H1 (cell line): Measurements from ENCODE around the gene WDR91. TPM values are rescaled to one million over a fixed set of nuclear protein-coding genes. Genes with fewer than 3 reads are reported as not detected.

Experiments
- ASH2L ChIP-seq: fragments of 200-600, 300-600 bp; sonication (generic); IDR thresholded peaks from one replicate; pipeline ENCODE4 v1.7.1; 2017; ENCODE audit warnings: low read length
- ATF2 ChIP-seq: IDR thresholded peaks from 2 replicates; pipeline ENCODE4 v1.6.1; 2012; ENCODE audit warnings: low read length, inconsistent platforms
- CHD1 ChIP-seq: IDR thresholded peaks from 2 replicates; pipeline ENCODE4 v1.6.1; 2012; ENCODE audit warnings: low read depth, low read length, improper control_type of control experiment
- CHD7 ChIP-seq: fragments of 300-600 bp; sonication (generic); IDR thresholded peaks from 2 replicates; pipeline ENCODE4 v1.7.1; 2012; ENCODE audit warnings: low read length, moderate library complexity, mild to moderate bottlenecking, inconsistent platforms; ENCODE audit not compliant: insufficient replicate concordance
- EZH2 ChIP-seq: fragments of 200-600 bp; sonication (generic); IDR thresholded peaks from 2 replicates; pipeline ENCODE4 v1.7.1; 2012; ENCODE audit warnings: low read depth, mild to moderate bottlenecking, moderate library complexity, low read length, inconsistent platforms; ENCODE audit not compliant: severe bottlenecking
- JUN ChIP-seq: IDR thresholded peaks from 2 replicates; pipeline ENCODE4 v1.6.1; 2011; ENCODE audit warnings: low read depth, mild to moderate bottlenecking, improper control_type of control experiment, low read length
- JUND ChIP-seq: IDR thresholded peaks from 2 replicates; pipeline ENCODE4 v1.6.1; 2011; ENCODE audit warnings: mild to moderate bottlenecking, improper control_type of control experiment, low read length
- RBBP5 ChIP-seq: IDR thresholded peaks from 2 replicates; pipeline ENCODE4 v1.7.1; 2012; ENCODE audit warnings: low read depth, mild to moderate bottlenecking, inconsistent platforms, low read length, moderate library complexity, borderline replicate concordance
- TBP ChIP-seq: IDR thresholded peaks from 2 replicates; pipeline ENCODE4 v1.6.1; 2011; ENCODE audit warnings: low read depth, low read length, improper control_type of control experiment
- polyA plus RNA-seq, 7 experiments: library from polyadenylated mRNA; depleted of rRNA in 3 of 7; stranded (reverse) in 5 of 7; unstranded in 2 of 7; fragments of >200 nt in 5 of 7; fragments of 200-250 nt in 2 of 7; gene quantifications; 1 replicate in 5 of 7; 2 replicates in 1 of 7; 4 replicates in 1 of 7; pipeline versions ENCODE4 v1.2.1 to v1.2.3, GENCODE V29; 2011 to 2013; ENCODE audit warnings: missing spikeins in 2 of 7, mixed read lengths in 2 of 7
- total RNA-seq: library from RNA; stranded (reverse); fragmentation: NEBNext Ultra II Directional; extraction: Animal tissue kit (Norgen Biotek cat#: 25700); gene quantifications from 2 replicates; pipeline ENCODE4 v1.2.1, GENCODE V29; 2021

WDR91 gene
- total and polyA plus RNA-seq, 2 of the 8 experiments (the other 6 are each of a cell fraction or from before 2014, with no cell fraction given): 8.2 to 14.7 TPM

GRCh38 chr7:135150072-135150782, 61.1 kb downstream of the WDR91 start (continued):
- TF ChIP-seq CHD7 (no peak), JUND (no peak), TBP (no peak), JUN (no peak), RBBP5 (no peak), EZH2 (no peak), ASH2L (no peak), CHD1 (no peak), ATF2 (no peak)
